Measurements from ENCODE around the gene ZBTB17.

DNA sequence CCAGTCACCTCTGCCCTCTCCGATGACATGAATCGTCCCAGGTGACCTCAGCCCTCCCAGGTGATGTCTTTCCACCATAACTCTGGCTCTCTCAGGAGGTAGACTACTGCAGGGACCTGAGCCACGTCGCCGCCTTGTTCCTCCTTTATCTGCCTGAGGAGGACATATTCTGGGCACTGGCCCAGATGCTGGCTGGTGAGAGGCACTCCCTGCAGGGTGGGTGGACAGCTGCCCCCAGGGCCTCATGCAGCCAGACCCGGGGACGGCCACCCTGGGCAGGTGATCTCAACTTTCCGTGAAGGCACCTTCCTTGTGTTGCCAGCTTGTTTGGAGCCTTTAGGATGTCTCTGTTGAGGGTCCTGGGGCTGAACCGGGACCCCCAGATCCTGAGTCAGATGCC is 13.9 kb upstream of the ZBTB17 start:
- TF ChIP-seq POLR2AphosphoS5 (IDR thresholded peaks at IDR 0.05; ENCODE audit: low read depth, low read length) (no peak), SIN3A (IDR thresholded peaks at IDR 0.05; ENCODE audit: borderline replicate concordance, insufficient read depth, low read length) (no peak)

Measured in PFSK-1 (cell line).